ENCODE measurements around the gene GAA.

Gene GAA

GRCh38 chr17:80109066-80109660 is 7.8 kb downstream of the GAA start:
- DNase-seq (ENCODE audit: low spot score in 2 of 2): no peak
- no peaks in the 10 kb centered on the region for H3K4me1 Mint-ChIP-seq
- ATAC-seq (replicated peaks; ENCODE audit: extremely low read depth, poor library complexity, severe bottlenecking): no peak
- no peaks in the 10 kb centered on the region for H3K36me3 Mint-ChIP-seq (ENCODE audit: insufficient read depth)
- no peak overlapping the region for H3K27ac Mint-ChIP-seq (ENCODE audit: low read depth)
- no peaks in the 10 kb centered on the region for H3K27me3 Mint-ChIP-seq
- no peak overlapping the region for H3K4me3 Mint-ChIP-seq
- no peaks in the 10 kb centered on the region for H3K9me3 Mint-ChIP-seq

GRCh38 chr17:80109713-80110446 is 8.5 kb downstream of the GAA start:
- Mint-ChIP-seq H3K27ac (ENCODE audit: low read depth) (no peak overlapping the region), H3K27me3 (no peaks in the 10 kb centered on the region), H3K4me3 (no peak overlapping the region), H3K4me1 (no peaks in the 10 kb centered on the region), H3K9me3 (no peaks in the 10 kb centered on the region), H3K36me3 (ENCODE audit: insufficient read depth) (no peaks in the 10 kb centered on the region)
- DNase-seq (ENCODE audit: low spot score in 2 of 2): no peak
- no peak for ATAC-seq (replicated peaks; ENCODE audit: extremely low read depth, poor library complexity, severe bottlenecking)

- no peak overlapping the region for H3K4me3 Mint-ChIP-seq
These were observed 9.0 kb downstream of the GAA start for GRCh38 chr17:80110447-80110812.

GRCh38 chr17:80110927-80111701 is 9.7 kb downstream of the GAA start:
- ATAC-seq (replicated peaks; ENCODE audit: extremely low read depth, poor library complexity, severe bottlenecking) (no peak), DNase-seq (ENCODE audit: low spot score in 2 of 2) (no peak)
- Mint-ChIP-seq H3K27me3 (no peaks in the 10 kb centered on the region), H3K4me3 (no peak overlapping the region), H3K4me1 (no peaks in the 10 kb centered on the region), H3K36me3 (ENCODE audit: insufficient read depth) (no peaks in the 10 kb centered on the region), H3K9me3 (no peaks in the 10 kb centered on the region), H3K27ac (ENCODE audit: low read depth) (no peak overlapping the region)

More at GRCh38 chr17:80110447-80110812, 9.0 kb downstream of the GAA start:
- Mint-ChIP-seq H3K9me3 (no peaks in the 10 kb centered on the region), H3K27me3 (no peaks in the 10 kb centered on the region), H3K27ac (ENCODE audit: low read depth) (no peak overlapping the region), H3K4me1 (no peaks in the 10 kb centered on the region), H3K36me3 (ENCODE audit: insufficient read depth) (no peaks in the 10 kb centered on the region)
- DNase-seq (ENCODE audit: low spot score in 2 of 2) (no peak), ATAC-seq (replicated peaks; ENCODE audit: extremely low read depth, poor library complexity, severe bottlenecking) (no peak)

GRCh38 chr17:80111702-80112470 is 10.5 kb downstream of the GAA start:
- ATAC-seq (replicated peaks; ENCODE audit: extremely low read depth, poor library complexity, severe bottlenecking): no peak
- no peak for DNase-seq (ENCODE audit: low spot score in 2 of 2)
- H3K36me3 Mint-ChIP-seq (ENCODE audit: insufficient read depth): no peaks in the 10 kb centered on the region
- no peak overlapping the region for H3K4me3 Mint-ChIP-seq
- no peaks in the 10 kb centered on the region for H3K4me1 Mint-ChIP-seq
- H3K27ac Mint-ChIP-seq (ENCODE audit: low read depth): no peak overlapping the region
- H3K27me3 Mint-ChIP-seq: no peaks in the 10 kb centered on the region
- no peaks in the 10 kb centered on the region for H3K9me3 Mint-ChIP-seq

- Mint-ChIP-seq H3K4me3 (no peak overlapping the region), H3K27ac (ENCODE audit: low read depth) (no peak overlapping the region), H3K9me3 (no peaks in the 10 kb centered on the region), H3K36me3 (ENCODE audit: insufficient read depth) (no peaks in the 10 kb centered on the region), H3K27me3 (no peaks in the 10 kb centered on the region), H3K4me1 (no peaks in the 10 kb centered on the region)
- ATAC-seq (replicated peaks; ENCODE audit: extremely low read depth, poor library complexity, severe bottlenecking) (no peak), DNase-seq (ENCODE audit: low spot score in 2 of 2) (no peak)
These were observed 11.2 kb downstream of the GAA start for GRCh38 chr17:80112471-80113032.

GRCh38 chr17:80113033-80113484 is 11.7 kb downstream of the GAA start:
- ATAC-seq (replicated peaks; ENCODE audit: extremely low read depth, poor library complexity, severe bottlenecking) (no peak), DNase-seq (ENCODE audit: low spot score in 2 of 2) (no peak)
- no peaks in the 10 kb centered on the region for H3K9me3 Mint-ChIP-seq
- H3K36me3 Mint-ChIP-seq (ENCODE audit: insufficient read depth): no peaks in the 10 kb centered on the region
- no peak overlapping the region for H3K27ac Mint-ChIP-seq (ENCODE audit: low read depth)
- H3K27me3 Mint-ChIP-seq: no peaks in the 10 kb centered on the region
- no peaks in the 10 kb centered on the region for H3K4me1 Mint-ChIP-seq
- no peak overlapping the region for H3K4me3 Mint-ChIP-seq

- Mint-ChIP-seq H3K36me3 (ENCODE audit: insufficient read depth) (no peaks in the 10 kb centered on the region), H3K9me3 (no peaks in the 10 kb centered on the region), H3K27ac (ENCODE audit: low read depth) (no peak overlapping the region)
These were observed 13.4 kb downstream of the GAA start for GRCh38 chr17:80114758-80115157.

GRCh38 chr17:80115159-80115558 is 13.8 kb downstream of the GAA start:
- no peak for ATAC-seq (replicated peaks; ENCODE audit: extremely low read depth, poor library complexity, severe bottlenecking)
- H3K9me3 Mint-ChIP-seq: no peaks in the 10 kb centered on the region
- H3K27me3 Mint-ChIP-seq: no peaks in the 10 kb centered on the region
- no peaks in the 10 kb centered on the region for H3K4me1 Mint-ChIP-seq
- no peaks in the 10 kb centered on the region for H3K36me3 Mint-ChIP-seq (ENCODE audit: insufficient read depth)
- H3K27ac Mint-ChIP-seq (ENCODE audit: low read depth): no peak overlapping the region
- H3K4me3 Mint-ChIP-seq: no peak overlapping the region
- no peak for DNase-seq (ENCODE audit: low spot score in 2 of 2)

More at GRCh38 chr17:80114758-80115157, 13.4 kb downstream of the GAA start:
- H3K4me3 Mint-ChIP-seq: no peak overlapping the region
- ATAC-seq (replicated peaks; ENCODE audit: extremely low read depth, poor library complexity, severe bottlenecking) (no peak), DNase-seq (ENCODE audit: low spot score in 2 of 2) (no peak)
- H3K4me1 Mint-ChIP-seq: no peaks in the 10 kb centered on the region
- H3K27me3 Mint-ChIP-seq: no peaks in the 10 kb centered on the region

GRCh38 chr17:80116276-80116920 is 15.0 kb downstream of the GAA start:
- no peak overlapping the region for H3K27ac Mint-ChIP-seq (ENCODE audit: low read depth)
- no peaks in the 10 kb centered on the region for H3K36me3 Mint-ChIP-seq (ENCODE audit: insufficient read depth)
- ATAC-seq (replicated peaks; ENCODE audit: extremely low read depth, poor library complexity, severe bottlenecking): no peak
- H3K9me3 Mint-ChIP-seq: no peaks in the 10 kb centered on the region
- no peak overlapping the region for H3K4me3 Mint-ChIP-seq
- no peaks in the 10 kb centered on the region for H3K4me1 Mint-ChIP-seq
- no peaks in the 10 kb centered on the region for H3K27me3 Mint-ChIP-seq
- no peak for DNase-seq (ENCODE audit: low spot score in 2 of 2)

- no peaks in the 10 kb centered on the region for H3K27me3 Mint-ChIP-seq
- no peak overlapping the region for H3K27ac Mint-ChIP-seq (ENCODE audit: low read depth)
- ATAC-seq (replicated peaks; ENCODE audit: extremely low read depth, poor library complexity, severe bottlenecking): no peak
- H3K4me3 Mint-ChIP-seq: no peak overlapping the region
- DNase-seq (ENCODE audit: low spot score in 2 of 2): no peak
- H3K36me3 Mint-ChIP-seq (ENCODE audit: insufficient read depth): no peaks in the 10 kb centered on the region
- no peaks in the 10 kb centered on the region for H3K9me3 Mint-ChIP-seq
- no peaks in the 10 kb centered on the region for H3K4me1 Mint-ChIP-seq
These were observed 15.6 kb downstream of the GAA start for GRCh38 chr17:80116921-80117380.

All from central memory CD8-positive, alpha-beta T cell (primary cell).